Subcutaneous adipose tissue (tissue), 4 donors: Measurements from ENCODE around the gene SLC17A9. TPM values are rescaled to one million over a fixed set of nuclear protein-coding genes. Genes with fewer than 3 reads are reported as not detected.

Source experiments
- total RNA-seq, 4 donors: library from RNA; depleted of rRNA; stranded (reverse); fragments of >200 nt; gene quantifications; one replicate each; pipeline ENCODE4 v1.1.0, GENCODE V29; 2016
- TF ChIP-seq, protein P1 (sequence below): fragments of 450-650 bp; IDR thresholded peaks from one replicate; pipeline ENCODE4 v1.5.1; 2016; ENCODE audit warnings: low read depth, mild to moderate bottlenecking, control low read depth, antibody characterized with exemption, moderate library complexity

Gene SLC17A9
- total RNA-seq, 4 donors from 2014 or later = 0.38 to 6.8 (median 2.1) TPM

DNA sequence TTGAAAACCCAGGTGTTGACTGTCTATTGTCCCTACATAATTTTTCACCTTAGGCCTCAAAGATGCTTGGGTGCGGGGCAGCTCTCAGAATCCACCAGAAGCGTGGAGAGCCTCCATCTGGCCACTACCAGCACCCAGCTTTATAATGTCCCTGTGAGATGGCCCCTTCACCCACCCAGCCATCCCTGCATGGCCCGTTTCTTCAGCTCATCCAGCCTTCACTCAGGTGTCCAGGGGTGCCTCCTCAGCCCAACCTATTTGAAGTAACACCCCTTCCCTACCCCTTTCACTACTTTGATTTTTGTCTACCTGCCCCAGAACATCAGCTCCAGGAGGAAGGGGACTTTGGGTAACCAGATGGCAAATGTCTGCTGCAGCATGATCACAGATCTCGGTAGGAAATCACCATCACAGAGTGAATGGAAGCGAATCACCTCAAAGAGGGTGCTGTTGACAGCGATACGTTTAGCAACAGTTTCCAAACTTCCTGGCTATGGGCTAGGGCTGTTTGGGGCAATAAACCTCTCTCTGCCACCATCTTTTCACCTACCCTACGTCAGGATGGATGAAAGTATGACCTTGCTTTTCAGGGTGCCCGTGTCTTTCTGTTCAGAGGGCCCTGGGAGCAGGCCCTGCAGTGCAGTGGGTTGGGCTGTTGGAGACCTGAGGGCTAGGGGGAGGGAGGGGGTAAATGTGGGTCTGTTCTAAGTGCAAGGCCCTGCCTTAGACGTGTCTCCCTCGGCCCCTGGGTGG, 1.2 kb upstream of the SLC17A9 start:
- TF ChIP-seq, protein P1, sequence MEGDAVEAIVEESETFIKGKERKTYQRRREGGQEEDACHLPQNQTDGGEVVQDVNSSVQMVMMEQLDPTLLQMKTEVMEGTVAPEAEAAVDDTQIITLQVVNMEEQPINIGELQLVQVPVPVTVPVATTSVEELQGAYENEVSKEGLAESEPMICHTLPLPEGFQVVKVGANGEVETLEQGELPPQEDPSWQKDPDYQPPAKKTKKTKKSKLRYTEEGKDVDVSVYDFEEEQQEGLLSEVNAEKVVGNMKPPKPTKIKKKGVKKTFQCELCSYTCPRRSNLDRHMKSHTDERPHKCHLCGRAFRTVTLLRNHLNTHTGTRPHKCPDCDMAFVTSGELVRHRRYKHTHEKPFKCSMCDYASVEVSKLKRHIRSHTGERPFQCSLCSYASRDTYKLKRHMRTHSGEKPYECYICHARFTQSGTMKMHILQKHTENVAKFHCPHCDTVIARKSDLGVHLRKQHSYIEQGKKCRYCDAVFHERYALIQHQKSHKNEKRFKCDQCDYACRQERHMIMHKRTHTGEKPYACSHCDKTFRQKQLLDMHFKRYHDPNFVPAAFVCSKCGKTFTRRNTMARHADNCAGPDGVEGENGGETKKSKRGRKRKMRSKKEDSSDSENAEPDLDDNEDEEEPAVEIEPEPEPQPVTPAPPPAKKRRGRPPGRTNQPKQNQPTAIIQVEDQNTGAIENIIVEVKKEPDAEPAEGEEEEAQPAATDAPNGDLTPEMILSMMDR = no peak

GRCh38 chr20:62951896-62952372, 575 bp upstream of the SLC17A9 start:
- TF ChIP-seq, protein P1 = no peak

DNA sequence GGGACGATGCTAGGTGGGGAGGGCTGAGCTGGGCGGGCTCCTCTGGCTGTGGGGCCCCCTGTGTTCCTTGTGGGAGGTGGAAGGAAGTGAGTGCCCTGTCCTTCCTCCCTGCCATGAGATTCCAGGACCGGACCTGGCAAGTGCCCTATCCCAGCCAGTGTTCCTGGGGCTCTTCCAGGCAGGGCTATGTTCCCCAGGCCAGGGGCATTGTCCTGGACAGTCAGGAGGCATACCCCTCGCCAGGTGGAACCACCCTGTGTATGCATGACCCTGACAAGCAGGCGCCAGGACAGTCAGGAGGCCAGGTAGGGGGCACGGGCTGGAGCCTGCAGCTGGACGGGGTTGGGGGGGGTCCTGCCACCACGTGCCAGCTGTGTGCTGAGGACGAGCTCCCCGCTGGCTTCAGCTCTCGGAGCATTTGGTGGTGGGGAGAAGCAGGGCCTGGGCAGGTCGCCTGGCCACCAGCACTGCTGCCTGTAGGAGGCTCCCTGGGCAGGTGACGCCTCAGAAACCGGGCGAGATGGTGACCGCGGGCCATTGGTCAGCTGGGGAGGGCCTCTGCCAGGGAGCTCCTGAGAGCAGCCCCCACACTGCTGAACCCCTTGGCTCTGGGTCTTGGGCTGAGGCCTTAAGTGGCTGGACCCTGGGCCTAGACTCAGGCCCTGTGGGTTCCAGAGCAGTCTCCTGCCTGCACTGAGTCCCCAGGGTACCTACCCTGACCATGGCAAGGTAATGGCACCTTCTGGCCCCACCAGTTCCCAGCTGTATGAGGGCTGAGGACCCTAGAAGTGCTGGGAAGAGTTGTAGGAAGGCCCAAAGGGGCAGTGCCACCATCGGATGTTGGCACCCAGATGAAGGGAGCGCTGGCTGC, 694 bp downstream of the SLC17A9 start:
- TF ChIP-seq, protein P1 = no peak

- TF ChIP-seq, protein P1 = no peak
Measured at GRCh38 chr20:62953839-62954703, 1.6 kb downstream of the SLC17A9 start.

DNA sequence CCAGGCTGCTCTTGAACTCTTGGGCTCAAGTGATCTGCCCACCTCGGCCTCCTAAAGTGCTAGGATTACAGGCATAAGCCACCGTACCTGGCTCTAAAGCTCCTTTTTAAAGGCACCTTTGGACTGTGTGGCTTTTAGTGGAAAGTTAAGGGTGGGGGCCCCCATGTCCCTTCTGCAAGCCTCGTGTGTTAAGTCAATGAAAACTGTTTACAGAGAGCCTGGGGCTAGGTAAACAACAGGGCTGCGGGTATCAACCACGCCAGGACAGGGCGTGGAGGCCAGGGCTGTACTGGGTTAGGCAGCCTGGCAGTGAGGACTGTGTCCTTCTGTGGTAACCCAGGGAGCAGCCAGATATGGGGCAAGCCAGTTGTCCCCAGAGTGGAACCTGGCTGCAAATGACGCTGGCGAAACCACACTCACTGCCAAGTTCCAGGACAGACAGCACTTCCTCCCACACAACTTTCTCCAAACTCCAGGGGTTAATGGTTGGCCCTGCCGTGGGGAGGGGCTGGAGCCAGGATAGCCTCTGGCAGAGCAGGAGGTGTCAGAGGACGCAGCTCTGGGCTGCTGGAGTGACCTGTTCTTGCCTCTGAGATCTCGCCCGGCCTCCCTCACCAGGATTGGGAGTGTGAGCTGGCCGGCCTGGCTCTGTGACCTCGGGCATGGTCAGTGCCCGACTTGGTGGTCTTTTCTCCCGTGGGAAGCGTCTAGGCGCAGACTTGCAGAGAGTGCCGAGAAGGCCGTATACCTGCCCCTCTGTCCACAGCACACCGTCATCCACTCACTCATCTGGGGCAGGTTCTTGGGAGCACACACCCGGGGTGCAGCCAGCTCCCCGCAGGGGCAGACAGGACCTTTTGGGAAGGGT, 3.2 kb downstream of the SLC17A9 start:
- TF ChIP-seq, protein P1 = no peak

DNA sequence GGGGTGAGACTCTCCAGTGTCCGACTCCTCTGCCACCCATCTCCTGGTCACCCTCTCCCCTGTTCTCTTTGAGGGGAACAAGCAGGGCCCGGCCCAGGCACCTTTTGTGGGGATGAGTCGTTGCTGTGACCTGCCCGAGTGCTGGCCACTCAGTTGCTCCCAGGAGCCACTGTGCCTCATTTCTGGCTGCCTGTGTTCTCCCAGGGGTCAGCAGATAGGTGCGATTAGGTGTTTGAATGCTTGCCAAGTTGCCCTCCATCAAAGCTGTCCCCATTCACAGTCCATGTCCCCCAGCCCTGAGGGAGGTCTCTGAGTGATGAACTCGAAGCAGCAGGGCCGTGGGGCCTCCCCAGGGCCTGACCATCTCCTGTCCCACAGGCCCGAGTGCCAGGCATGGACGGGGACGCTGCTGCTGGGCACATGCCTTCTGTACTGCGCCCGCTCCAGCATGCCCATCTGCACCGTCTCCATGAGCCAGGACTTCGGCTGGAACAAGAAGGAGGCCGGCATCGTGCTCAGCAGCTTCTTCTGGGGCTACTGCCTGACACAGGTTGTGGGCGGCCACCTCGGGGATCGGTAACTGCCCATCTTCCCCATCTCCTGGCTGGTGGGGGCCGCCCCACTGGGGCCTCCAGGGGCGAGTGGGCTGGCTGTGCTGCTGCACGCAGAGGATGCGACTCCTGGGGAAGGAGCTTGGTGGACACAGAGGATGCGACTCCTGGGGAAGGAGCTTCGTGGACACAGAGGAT, 4.1 kb downstream of the SLC17A9 start:
- TF ChIP-seq, protein P1 = no peak
